HCT116 (cell line): ENCODE data around the gene CFAP221. TPM values are rescaled to one million over a fixed set of nuclear protein-coding genes. Genes with fewer than 3 reads are reported as not detected.

Experiments
- ATAC-seq: fragments of 200-7000 bp; cut with Tn5 transposase; 2 replicates; pipeline ENCODE4 v1.9.1; 2020; ENCODE audit warnings: mild to moderate bottlenecking, moderate library complexity
- BruUV-seq: library from RNA; stranded (reverse); fragments of 400-500 nt; replicated peaks from 2 replicates; lab custom pipeline; 2021; lab: Mats Ljungman, UMichigan
- CTCF ChIA-PET: fragments of 300-600 bp; sonication (Branson Sonifier 250); formaldehyde crosslinking; loops from one replicate; lab custom pipeline; 2021; ENCODE audit warnings: antibody characterized with exemption; lab: Charles Lee
- POLR2A ChIA-PET: fragments of 300-600, 350-600 bp; sonication (Branson Sonifier 250); formaldehyde crosslinking; loops from one replicate; lab custom pipeline; 2021; ENCODE audit warnings: antibody characterized with exemption; lab: Charles Lee
- RAD21 ChIA-PET, 2 experiments: fragments of 300-600 bp; sonication (Branson Sonifier 250); formaldehyde crosslinking; loops; one replicate each; lab custom pipeline; 2023; ENCODE audit warnings: low total read pairs in 2 of 2; ENCODE audit not compliant: uncharacterized antibody in 2 of 2, unreplicated experiment in 2 of 2, low non-redundant PET in 1 of 2; lab: Charles Lee
- DNase-seq: peaks from one replicate; pipeline ENCODE4 v3.0.0-alpha.2; 2010; ENCODE audit warnings: low read depth, low spot score
- H2AFZ ChIP-seq: fragments of 200-600 bp; shearing (Covaris generic), sonication (generic); 2 replicates; pipeline ENCODE4 v1.6.1; 2017; ENCODE audit warnings: low read depth, mixed run types, mixed read lengths, antibody characterized with exemption, low read length; ENCODE audit not compliant: poor library complexity, severe bottlenecking
- H3K27ac ChIP-seq: 2 replicates; pipeline ENCODE4 v1.5.1; 2012; ENCODE audit warnings: low read depth, low read length
- H3K27me3 ChIP-seq: fragments of 200-600 bp; sonication (generic); 2 replicates; pipeline ENCODE4 v1.6.1; 2016; ENCODE audit warnings: mixed run types, low read length, mixed read lengths; ENCODE audit not compliant: insufficient read depth
- H3K36me3 ChIP-seq, 2 experiments: fragments of 200-500 bp in 1 of 2; fragments of 200-600 bp in 1 of 2; sonication (Bioruptor generic) in 1 of 2; sonication (generic) in 1 of 2; 2 replicates each; pipeline versions ENCODE4 v1.5.1 to v1.6.1; 2014 to 2016; ENCODE audit warnings: low read length in 2 of 2, inconsistent platforms in 1 of 2, mixed read lengths in 1 of 2, mixed run types in 1 of 2; ENCODE audit not compliant: insufficient read depth in 2 of 2, control insufficient read depth in 1 of 2
- H3K4me1 ChIP-seq, 2 experiments: fragments of 200-600 bp in 1 of 2; sonication (generic) in 1 of 2; 2 replicates each; pipeline versions ENCODE4 v1.5.1 to v1.6.1; 2012 to 2017; ENCODE audit warnings: low read length in 2 of 2, inconsistent platforms in 1 of 2, mild to moderate bottlenecking in 1 of 2, mixed read lengths in 1 of 2, mixed run types in 1 of 2, moderate library complexity in 1 of 2; ENCODE audit not compliant: insufficient read depth in 2 of 2, control insufficient read depth in 1 of 2
- H3K4me2 ChIP-seq: fragments of 200-600 bp; sonication (generic); 2 replicates; pipeline ENCODE4 v1.6.1; 2017; ENCODE audit warnings: mixed run types, low read length, mixed read lengths
- H3K4me3 ChIP-seq, 2 experiments: fragments of 200-600 bp in 1 of 2; sonication (generic) in 1 of 2; replicated peaks in 1 of 2; 2 replicates each; pipeline ENCODE4 v1.5.1; 2011 to 2016; ENCODE audit warnings: low read length in 2 of 2, control low read depth in 1 of 2, low read depth in 1 of 2, mild to moderate bottlenecking in 1 of 2, mixed read lengths in 1 of 2, mixed run types in 1 of 2
- H3K79me2 ChIP-seq: fragments of 200-600 bp; sonication (generic); 2 replicates; pipeline ENCODE4 v1.6.1; 2017; ENCODE audit warnings: mild to moderate bottlenecking, mixed run types, low read length, moderate library complexity, mixed read lengths; ENCODE audit not compliant: insufficient read depth
- H3K9ac ChIP-seq: fragments of 200-600 bp; sonication (generic); 2 replicates; pipeline ENCODE4 v1.6.1; 2016; ENCODE audit warnings: low read length, mixed read lengths
- H3K9me2 ChIP-seq: fragments of 200-600 bp; sonication (generic), shearing (Covaris generic); 2 replicates; pipeline ENCODE4 v1.6.1; 2017; ENCODE audit warnings: mixed run types, mild to moderate bottlenecking, moderate library complexity; ENCODE audit not compliant: insufficient read depth
- H3K9me3 ChIP-seq, 2 experiments: fragments of 200-500 bp in 1 of 2; fragments of 200-600 bp in 1 of 2; sonication (Bioruptor generic) in 1 of 2; sonication (generic) in 1 of 2; 2 replicates each; pipeline ENCODE4 v1.6.1; 2014 to 2017; ENCODE audit warnings: low read length in 2 of 2, mixed read lengths in 2 of 2, inconsistent platforms in 1 of 2, low read depth in 1 of 2, mild to moderate bottlenecking in 1 of 2, mixed run types in 1 of 2, moderate library complexity in 1 of 2; ENCODE audit not compliant: control insufficient read depth in 1 of 2, insufficient read depth in 1 of 2
- H4K20me1 ChIP-seq: fragments of 200-600 bp; sonication (generic), shearing (Covaris generic); 2 replicates; pipeline ENCODE4 v1.6.1; 2017; ENCODE audit warnings: mixed run types, mild to moderate bottlenecking, moderate library complexity; ENCODE audit not compliant: insufficient read depth
- CBX3 ChIP-seq: IDR thresholded peaks from 2 replicates; pipeline ENCODE4 v1.6.1; 2012; ENCODE audit warnings: low read depth
- CEBPB ChIP-seq: IDR thresholded peaks from 2 replicates; pipeline ENCODE4 v1.6.1; 2012; ENCODE audit warnings: low read depth
- CTCF ChIP-seq, 3 experiments: fragments of 200-600 bp in 1 of 3; sonication (generic) in 1 of 3; IDR thresholded peaks in 2 of 3; conservative IDR thresholded peaks in 1 of 3; 2 replicates each; pipeline ENCODE4 v1.5.1; 2012 to 2017; ENCODE audit warnings: low read depth in 2 of 3, low read length in 2 of 3, antibody characterized with exemption in 1 of 3, borderline replicate concordance in 1 of 3, control low read depth in 1 of 3, mild to moderate bottlenecking in 1 of 3, mixed read lengths in 1 of 3, mixed run types in 1 of 3, moderate library complexity in 1 of 3; ENCODE audit not compliant: insufficient read depth in 1 of 3
- EGR1 ChIP-seq: IDR thresholded peaks from 2 replicates; pipeline ENCODE4 v1.6.1; 2012; ENCODE audit warnings: low read depth
- ELF1 ChIP-seq: IDR thresholded peaks from 2 replicates; pipeline ENCODE4 v1.6.1; 2012; ENCODE audit warnings: low read depth, borderline replicate concordance
- EZH2 ChIP-seq: fragments of 200-600 bp; sonication (generic); IDR thresholded peaks from 2 replicates; pipeline ENCODE4 v1.6.1; 2017; ENCODE audit warnings: antibody characterized with exemption, mixed run types
- EZH2phosphoT487 ChIP-seq: fragments of 200-600 bp; IDR thresholded peaks from 2 replicates; pipeline ENCODE4 v1.6.1; 2018; ENCODE audit warnings: antibody characterized with exemption, borderline replicate concordance
- FOSL1 ChIP-seq: IDR thresholded peaks from 2 replicates; pipeline ENCODE4 v1.6.1; 2012; ENCODE audit warnings: low read depth
- POLR2AphosphoS5 ChIP-seq: IDR thresholded peaks from 2 replicates; pipeline ENCODE4 v1.6.1; 2011; ENCODE audit warnings: mild to moderate bottlenecking, low read depth, low read length, moderate library complexity
- RAD21 ChIP-seq: IDR thresholded peaks from 2 replicates; pipeline ENCODE4 v1.6.1; 2012; ENCODE audit warnings: low read depth, mild to moderate bottlenecking
- REST ChIP-seq: IDR thresholded peaks from 2 replicates; pipeline ENCODE4 v1.6.1; 2012; ENCODE audit warnings: low read depth
- SIN3A ChIP-seq: IDR thresholded peaks from 2 replicates; pipeline ENCODE4 v1.6.1; 2012; ENCODE audit warnings: low read depth
- SP1 ChIP-seq: IDR thresholded peaks from 2 replicates; pipeline ENCODE4 v1.6.1; 2012; ENCODE audit warnings: low read depth
- TCF7L2 ChIP-seq: IDR thresholded peaks from 2 replicates; pipeline ENCODE4 v1.7.0; 2011; ENCODE audit warnings: borderline replicate concordance, inconsistent platforms; ENCODE audit not compliant: insufficient read depth, insufficient read length; ENCODE audit errors: extremely low read depth
- YY1 ChIP-seq: IDR thresholded peaks from 2 replicates; pipeline ENCODE4 v1.6.1; 2011; ENCODE audit warnings: low read length, low read depth, moderate library complexity, mild to moderate bottlenecking; ENCODE audit not compliant: insufficient replicate concordance; ENCODE audit errors: extremely low read depth
- ZBTB33 ChIP-seq: IDR thresholded peaks from 2 replicates; pipeline ENCODE4 v1.6.1; 2011; ENCODE audit warnings: mild to moderate bottlenecking, low read length, moderate library complexity; ENCODE audit not compliant: insufficient replicate concordance; ENCODE audit errors: extremely low read depth
- ZFX ChIP-seq: fragments of 450-650 bp; IDR thresholded peaks from 2 replicates; pipeline ENCODE4 v1.6.1; 2017
- ZNF274 ChIP-seq: fragments of 200-500 bp; sonication (Bioruptor generic); IDR thresholded peaks from 2 replicates; pipeline ENCODE4 v1.6.1; 2014; ENCODE audit warnings: mild to moderate bottlenecking, low read depth, low read length, inconsistent platforms
- intact Hi-C: fragments of 100-400 bp; cut with micrococcal nuclease; formaldehyde crosslinking; loops from 2 replicates; pipeline ENCODE4 v1.10.0; 2022
- total RNA-seq: library from RNA; stranded (reverse); gene quantifications from one replicate; pipeline ENCODE4 v1.2.1, GENCODE V29; 2021; ENCODE audit not compliant: unreplicated experiment

The CFAP221 gene
- total RNA-seq, 1 experiment from 2014 or later = 0.96 TPM

- TF ChIP-seq CBX3 (no peak), YY1 (no peak), POLR2AphosphoS5 (no peak), RAD21 (no peak), ZNF274 (no peak), REST (no peak)
- TF ChIP-seq, all 23 proteins: peak for 0
Observed at GRCh38 chr2:119694470-119694844, 150.2 kb downstream of the CFAP221 start (continued).

GRCh38 chr2:119694845-119695521 lies 150.7 kb downstream of the CFAP221 start:
- no peaks in the 10 kb centered on the region for H3K9me3 ChIP-seq
- ChIA-PET RAD21 (no interaction called here), POLR2A (no interaction called here), CTCF (no interaction called here)
- no peaks in the 10 kb centered on the region for H3K27me3 ChIP-seq
- ATAC-seq (no peak), DNase-seq (no peak)
- no peak overlapping the region for H2AFZ ChIP-seq
- H3K4me2 ChIP-seq = no peak overlapping the region
- no peaks in the 10 kb centered on the region for H3K4me1 ChIP-seq
- H3K4me3 ChIP-seq = no peak overlapping the region
- no peaks in the 10 kb centered on the region for H3K79me2 ChIP-seq
- intact Hi-C loops = no loop called here
- no peak overlapping the region for H3K27ac ChIP-seq
- H3K36me3 ChIP-seq = no peaks in the 10 kb centered on the region
- H4K20me1 ChIP-seq = no peaks in the 10 kb centered on the region
- H3K9ac ChIP-seq = no peak overlapping the region
- no peaks in the 10 kb centered on the region for H3K9me2 ChIP-seq
- no TSS peak for BruUV-seq
- TF ChIP-seq ELF1 (no peak), SP1 (no peak), EZH2phosphoT487 (no peak), CEBPB (no peak), ZBTB33 (no peak), EGR1 (no peak), RAD21 (no peak), EZH2 (no peak), ZFX (no peak), CTCF (IDR thresholded peaks at IDR 0.05 in 2 of 3, conservative IDR thresholded peaks at IDR 0.05 in 1 of 3; ENCODE audit: borderline replicate concordance in 1 of 3, insufficient read depth in 1 of 3, low read depth in 2 of 3, low read length in 2 of 3) (no peak), FOSL1 (no peak), SIN3A (no peak), TCF7L2 (no peak)
